Measurements from ENCODE around the gene EPHA3. TPM values are rescaled to one million over a fixed set of nuclear protein-coding genes. Genes with fewer than 3 reads are reported as not detected.

Gene EPHA3
- total RNA-seq, 1 donor from 2014 or later, result 0.17 TPM

GRCh38 chr3:89198591-89198990, 91.2 kb downstream of the EPHA3 start:
- Mint-ChIP-seq H3K9me3 (ENCODE audit: low read depth) (no peaks in the 10 kb centered on the region), H3K4me1 (ENCODE audit: low read depth) (no peaks in the 10 kb centered on the region), H3K27me3 (no peaks in the 10 kb centered on the region), H3K27ac (no peak overlapping the region), H3K4me3 (ENCODE audit: low read depth) (no peak overlapping the region), H3K36me3 (ENCODE audit: insufficient read depth) (no peaks in the 10 kb centered on the region)
- TF ChIP-seq, protein P1, sequence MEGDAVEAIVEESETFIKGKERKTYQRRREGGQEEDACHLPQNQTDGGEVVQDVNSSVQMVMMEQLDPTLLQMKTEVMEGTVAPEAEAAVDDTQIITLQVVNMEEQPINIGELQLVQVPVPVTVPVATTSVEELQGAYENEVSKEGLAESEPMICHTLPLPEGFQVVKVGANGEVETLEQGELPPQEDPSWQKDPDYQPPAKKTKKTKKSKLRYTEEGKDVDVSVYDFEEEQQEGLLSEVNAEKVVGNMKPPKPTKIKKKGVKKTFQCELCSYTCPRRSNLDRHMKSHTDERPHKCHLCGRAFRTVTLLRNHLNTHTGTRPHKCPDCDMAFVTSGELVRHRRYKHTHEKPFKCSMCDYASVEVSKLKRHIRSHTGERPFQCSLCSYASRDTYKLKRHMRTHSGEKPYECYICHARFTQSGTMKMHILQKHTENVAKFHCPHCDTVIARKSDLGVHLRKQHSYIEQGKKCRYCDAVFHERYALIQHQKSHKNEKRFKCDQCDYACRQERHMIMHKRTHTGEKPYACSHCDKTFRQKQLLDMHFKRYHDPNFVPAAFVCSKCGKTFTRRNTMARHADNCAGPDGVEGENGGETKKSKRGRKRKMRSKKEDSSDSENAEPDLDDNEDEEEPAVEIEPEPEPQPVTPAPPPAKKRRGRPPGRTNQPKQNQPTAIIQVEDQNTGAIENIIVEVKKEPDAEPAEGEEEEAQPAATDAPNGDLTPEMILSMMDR (IDR thresholded peaks at IDR 0.05; ENCODE audit: unreplicated experiment), result no peak
- no peak for DNase-seq (ENCODE audit: low spot score, unreplicated experiment)

DNA sequence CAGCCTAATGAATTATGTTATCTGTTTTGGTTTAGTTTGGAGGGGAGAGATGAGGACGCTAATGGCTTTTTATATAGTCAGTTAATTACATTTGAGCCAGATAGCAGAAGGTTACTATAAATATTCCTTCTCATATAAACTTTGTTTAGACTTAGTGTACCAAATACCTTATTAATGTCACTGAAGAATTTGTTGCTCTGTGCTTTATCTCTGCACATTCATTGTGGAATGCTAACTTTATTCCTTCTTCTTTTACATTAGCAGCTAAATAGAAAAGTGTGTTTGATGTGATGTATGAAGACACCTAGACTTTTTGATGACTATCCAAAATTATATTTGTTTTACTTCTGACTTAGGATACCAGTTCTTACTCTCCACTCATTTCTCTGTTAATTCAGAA, 105.2 kb downstream of the EPHA3 start:
- no peaks in the 10 kb centered on the region for H3K9me3 Mint-ChIP-seq (ENCODE audit: low read depth)

DNA sequence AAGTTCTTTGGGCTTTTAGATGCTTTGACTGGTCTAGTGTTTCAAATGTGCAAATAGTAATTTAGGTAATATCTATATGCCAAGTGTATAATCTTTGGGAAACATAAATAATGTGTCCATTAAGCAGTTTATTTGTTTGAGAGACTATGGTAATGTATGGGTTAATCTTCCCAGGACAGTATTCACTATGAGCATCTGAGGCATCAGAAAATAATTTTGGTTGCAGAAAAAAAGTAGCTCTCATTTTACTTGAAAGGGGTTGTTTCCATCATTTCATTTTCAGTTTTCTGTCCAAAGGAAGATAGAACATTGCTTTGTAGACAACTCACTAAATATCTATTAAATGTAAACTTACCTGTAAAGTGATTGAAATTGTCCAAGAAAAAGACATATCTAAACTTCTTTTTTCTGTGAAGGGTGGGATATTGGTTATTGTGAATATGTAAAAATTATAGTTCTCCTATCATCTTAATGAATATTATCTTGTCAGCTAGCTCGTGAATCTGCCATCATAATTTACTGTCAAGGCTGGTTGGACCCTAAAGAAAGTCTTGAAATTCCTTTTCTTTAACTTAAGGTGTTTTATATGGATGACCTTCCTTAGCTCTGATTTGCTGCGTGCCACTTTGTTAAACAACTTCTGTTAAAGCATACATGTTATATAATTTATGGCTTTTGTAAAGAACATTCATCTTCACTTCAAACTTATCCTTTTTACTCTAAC, 108.8 kb downstream of the EPHA3 start:
- Mint-ChIP-seq H3K27ac (no peak overlapping the region), H3K4me3 (ENCODE audit: low read depth) (no peak overlapping the region), H3K27me3 (no peaks in the 10 kb centered on the region), H3K9me3 (ENCODE audit: low read depth) (no peaks in the 10 kb centered on the region), H3K4me1 (ENCODE audit: low read depth) (no peaks in the 10 kb centered on the region), H3K36me3 (ENCODE audit: insufficient read depth) (no peaks in the 10 kb centered on the region)
- TF ChIP-seq, protein P1 (IDR thresholded peaks at IDR 0.05; ENCODE audit: unreplicated experiment), result no peak
- no peak for DNase-seq (ENCODE audit: low spot score, unreplicated experiment)

More for the DNA sequence above, 105.2 kb downstream of the EPHA3 start:
- no peaks in the 10 kb centered on the region for H3K27me3 Mint-ChIP-seq
- H3K27ac Mint-ChIP-seq, result no peak overlapping the region
- H3K4me3 Mint-ChIP-seq (ENCODE audit: low read depth), result no peak overlapping the region
- DNase-seq (ENCODE audit: low spot score, unreplicated experiment), result no peak
- TF ChIP-seq, protein P1 (IDR thresholded peaks at IDR 0.05; ENCODE audit: unreplicated experiment), result no peak
- H3K4me1 Mint-ChIP-seq (ENCODE audit: low read depth), result no peaks in the 10 kb centered on the region
- H3K36me3 Mint-ChIP-seq (ENCODE audit: insufficient read depth), result no peaks in the 10 kb centered on the region

- H3K27me3 Mint-ChIP-seq, result no peaks in the 10 kb centered on the region
- no peaks in the 10 kb centered on the region for H3K4me1 Mint-ChIP-seq (ENCODE audit: low read depth)
- no peaks in the 10 kb centered on the region for H3K9me3 Mint-ChIP-seq (ENCODE audit: low read depth)
- DNase-seq (ENCODE audit: low spot score, unreplicated experiment), result no peak
- TF ChIP-seq, protein P1 (IDR thresholded peaks at IDR 0.05; ENCODE audit: unreplicated experiment), result no peak
- no peaks in the 10 kb centered on the region for H3K36me3 Mint-ChIP-seq (ENCODE audit: insufficient read depth)
- no peak overlapping the region for H3K4me3 Mint-ChIP-seq (ENCODE audit: low read depth)
- H3K27ac Mint-ChIP-seq, result no peak overlapping the region
These were observed 109.8 kb downstream of the EPHA3 start for GRCh38 chr3:89217148-89217685.

DNA sequence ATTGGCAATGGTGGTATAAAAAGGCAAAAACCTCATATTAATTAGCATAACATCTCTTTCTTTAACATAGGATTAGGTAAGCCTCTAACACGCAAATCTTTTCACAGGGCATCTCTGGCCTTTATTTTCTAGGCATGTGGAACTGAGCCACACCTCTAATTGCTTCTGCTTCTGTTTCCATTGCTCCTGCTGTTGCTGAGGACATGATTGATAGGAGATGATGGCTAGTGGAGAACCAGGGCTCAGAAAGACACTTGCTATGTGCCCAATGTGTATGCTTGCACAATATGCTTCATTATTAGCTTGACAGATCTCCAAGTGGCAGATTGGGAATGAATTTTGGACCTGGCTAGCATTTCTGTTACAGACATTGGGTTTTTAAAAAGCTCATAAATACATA, 114.5 kb downstream of the EPHA3 start:
- no peak overlapping the region for H3K27ac Mint-ChIP-seq

More for the DNA sequence above, 114.5 kb downstream of the EPHA3 start:
- Mint-ChIP-seq H3K4me1 (ENCODE audit: low read depth) (no peaks in the 10 kb centered on the region), H3K9me3 (ENCODE audit: low read depth) (no peaks in the 10 kb centered on the region), H3K36me3 (ENCODE audit: insufficient read depth) (no peaks in the 10 kb centered on the region), H3K4me3 (ENCODE audit: low read depth) (no peak overlapping the region), H3K27me3 (no peaks in the 10 kb centered on the region)
- TF ChIP-seq, protein P1 (IDR thresholded peaks at IDR 0.05; ENCODE audit: unreplicated experiment), result no peak
- DNase-seq (ENCODE audit: low spot score, unreplicated experiment), result no peak

Data from progenitor cell of endocrine pancreas (in vitro differentiated cells).